ENCODE results near the gene OPA3.

The OPA3 gene

GRCh38 chr19:45560686-45561085 lies 23.9 kb downstream of the OPA3 start:
- DNase-seq, result no peak

- DNase-seq, result no peak
Measured at GRCh38 chr19:45560038-45560437, 24.6 kb downstream of the OPA3 start.

GRCh38 chr19:45558399-45558878 lies 26.2 kb downstream of the OPA3 start:
- no peak for DNase-seq

- no peak for DNase-seq
Measured at GRCh38 chr19:45556835-45557234, 27.8 kb downstream of the OPA3 start.

- DNase-seq, result no peak
Measured at GRCh38 chr19:45554481-45554880, 30.1 kb downstream of the OPA3 start.

- DNase-seq, result peak; percentile 80
Measured at GRCh38 chr19:45553464-45553863, 31.1 kb downstream of the OPA3 start.

GRCh38 chr19:45547965-45548609 lies 36.5 kb downstream of the OPA3 start:
- no peak for DNase-seq

- no peak for DNase-seq
Measured at GRCh38 chr19:45547211-45547770, 37.3 kb downstream of the OPA3 start.

- DNase-seq, result no peak
Measured at GRCh38 chr19:45542234-45542668, 42.4 kb downstream of the OPA3 start.

- no peak for DNase-seq
Measured at GRCh38 chr19:45539459-45539858, 45.1 kb downstream of the OPA3 start.

GRCh38 chr19:45531349-45531748 lies 53.3 kb downstream of the OPA3 start:
- DNase-seq, result no peak

GRCh38 chr19:45529420-45529785 lies 55.2 kb downstream of the OPA3 start:
- DNase-seq, result no peak

GRCh38 chr19:45528744-45529419 lies 55.7 kb downstream of the OPA3 start:
- DNase-seq, result no peak

- DNase-seq, result no peak
Measured at GRCh38 chr19:45528149-45528743, 56.4 kb downstream of the OPA3 start.

GRCh38 chr19:45527731-45528130 lies 56.9 kb downstream of the OPA3 start:
- DNase-seq, result no peak

- DNase-seq, result no peak
Measured at GRCh38 chr19:45526971-45527370, 57.6 kb downstream of the OPA3 start.

- no peak for DNase-seq
Measured at GRCh38 chr19:45526143-45526542, 58.5 kb downstream of the OPA3 start.

GRCh38 chr19:45524575-45525129 lies 60.0 kb downstream of the OPA3 start:
- no peak for DNase-seq

GRCh38 chr19:45523642-45524256 lies 60.9 kb downstream of the OPA3 start:
- peak; percentile 51 for DNase-seq

- no peak for DNase-seq
Measured at GRCh38 chr19:45522010-45522941, 62.3 kb downstream of the OPA3 start.

- no peak for DNase-seq
Measured at GRCh38 chr19:45518469-45518826, 66.2 kb downstream of the OPA3 start.
